Uterine smooth muscle cell (primary cell): Measurements from ENCODE around the gene GCK. TPM values are rescaled to one million over a fixed set of nuclear protein-coding genes. Genes with fewer than 3 reads are reported as not detected.

Experiments
- total RNA-seq: library from RNA; depleted of rRNA; stranded (reverse); fragments of >200 nt; gene quantifications from 2 replicates; pipeline ENCODE4 v1.2.3, GENCODE V29; 2014

The GCK gene
- total RNA-seq: 0.55 and 0.62 TPM in 2 replicates

GRCh38 chr7:44189286-44189992, at the start of gene GCK:
TSS of gene GCK (minus strand) at chr7:44189439. CDS start at chr7:44188953, 486 bp downstream.

GRCh38 chr7:44200699-44201461, 11.6 kb upstream of the GCK start, which contains the start of gene YKT6:
TSS of gene YKT6 (plus strand) at chr7:44200978. CDS start at chr7:44201136, 158 bp downstream.

GRCh38 chr7:44141221-44141850, 47.9 kb downstream of the GCK start, which contains the start of gene MYL7:
TSS of gene MYL7 (minus strand) at chr7:44141332. CDS start at chr7:44141305, 27 bp downstream.

GRCh38 chr7:44123190-44124003, 65.8 kb downstream of the GCK start, which contains the start of gene POLD2:
TSS of gene POLD2 (minus strand) at chr7:44123548. CDS start at chr7:44122053, 1,495 bp downstream.

GRCh38 chr7:44103923-44104859, 85.0 kb downstream of the GCK start, which contains the start of gene AEBP1:
TSS of gene AEBP1 (plus strand) at chr7:44104345. CDS start at chr7:44104666, 321 bp downstream.

Other genes with a start within 250 kb of the GCK start
- gene SPDYE1, start 191.5 kb downstream of the GCK start, total RNA-seq: not detected in 2 replicates
- gene DBNL, start 144.7 kb downstream of the GCK start, total RNA-seq: 160 and 204 TPM in 2 replicates
- 0.33 and 0.37 TPM in 2 replicates for gene PGAM2, start 123.9 kb downstream of the GCK start, total RNA-seq
- 16.9 and 23.5 TPM in 2 replicates for gene POLM, start 106.9 kb downstream of the GCK start, total RNA-seq
- gene AEBP1, start 85.1 kb downstream of the GCK start, total RNA-seq: 62.5 and 165 TPM in 2 replicates
- 95.3 and 141 TPM in 2 replicates for gene POLD2, start 65.9 kb downstream of the GCK start, total RNA-seq
- not detected in 2 replicates for gene MYL7, start 48.1 kb downstream of the GCK start, total RNA-seq
- 75.2 and 120 TPM in 2 replicates for gene YKT6, start 11.5 kb upstream of the GCK start, total RNA-seq
- gene CAMK2B, start 136.2 kb upstream of the GCK start, total RNA-seq: under 0.01 TPM in 1 of 2 replicates, not detected in the other